GM18873 (cell line): Measurements from ENCODE around the gene IFT25.
"Not testable (repeated sequence)": the region's sequence is repeated elsewhere in the genome, so short reads cannot be mapped to it uniquely, and the experiment has no call there.

Experiments used
- ATAC-seq: cut with Tn5 transposase; IDR thresholded peaks from one replicate; pipeline ENCODE4 v1.9.1; 2021; ENCODE audit warnings: mild to moderate bottlenecking, moderate library complexity, moderate number of reproducible peaks; ENCODE audit not compliant: unreplicated experiment, low FRiP score

IFT25 gene

GRCh38 chr1:53891678-53892077 is 53.8 kb downstream of the IFT25 start:
- no peak for ATAC-seq

- no peak for ATAC-seq
Observed at GRCh38 chr1:53891018-53891417, 54.5 kb downstream of the IFT25 start.

GRCh38 chr1:53890522-53890941 is 55.0 kb downstream of the IFT25 start:
- no peak for ATAC-seq

GRCh38 chr1:53889304-53890298 is 55.9 kb downstream of the IFT25 start, which contains the start of gene YIPF1:
Gene YIPF1, minus strand, starts transcription at chr1:53889797. Its CDS starts 860 bp downstream, at chr1:53888937.
- ATAC-seq: peak; percentile 82

- no peak for ATAC-seq
Observed at GRCh38 chr1:53888681-53889080, 56.8 kb downstream of the IFT25 start.

GRCh38 chr1:53883600-53883999 is 61.9 kb downstream of the IFT25 start:
- not testable (repeated sequence) for ATAC-seq

- not testable (repeated sequence) for ATAC-seq
Observed at GRCh38 chr1:53881853-53882252, 63.6 kb downstream of the IFT25 start.

- ATAC-seq: no peak
Observed at GRCh38 chr1:53878492-53879105, 66.9 kb downstream of the IFT25 start.

GRCh38 chr1:53875150-53875549 is 70.3 kb downstream of the IFT25 start:
- ATAC-seq: not testable (repeated sequence)

GRCh38 chr1:53871773-53872484 is 73.6 kb downstream of the IFT25 start:
- no peak for ATAC-seq
